Measurements from ENCODE around the gene SLC26A1. TPM values are rescaled to one million over a fixed set of nuclear protein-coding genes. Genes with fewer than 3 reads are reported as not detected.

SLC26A1 gene
- total and polyA plus RNA-seq, 3 donors from 2014 or later: 0.51 to 2.0 (median 0.99) TPM

- Histone ChIP-seq H3K27ac (no peak overlapping the region), H3K36me3 (ENCODE audit: low read depth, missing control alignments) (no peaks in the 10 kb centered on the region), H3K9me3 (no peaks in the 10 kb centered on the region), H3K27me3 (no peaks in the 10 kb centered on the region), H3K4me3 (no peak overlapping the region), H3K4me1 (no peaks in the 10 kb centered on the region)
- intact Hi-C loops (cut with DNase I; ENCODE audit: low total_unique reads): no loop called here
- 95 to 97% methylated on average over 17 of the region's 17 CpGs for WGBS, 2 donors
- TF ChIP-seq POLR2A (IDR thresholded peaks at IDR 0.05) (no peak), CTCF (IDR thresholded peaks at IDR 0.05) (no peak)
- DNase-seq: no peak
Measured at GRCh38 chr4:954211-955020, 38.8 kb downstream of the SLC26A1 start.

GRCh38 chr4:953574-953915 is 39.7 kb downstream of the SLC26A1 start:
- Histone ChIP-seq H3K36me3 (ENCODE audit: low read depth, missing control alignments) (no peaks in the 10 kb centered on the region), H3K9me3 (no peaks in the 10 kb centered on the region), H3K27me3 (no peaks in the 10 kb centered on the region), H3K4me3 (no peak overlapping the region), H3K4me1 (peaks cover under 1% of the 10 kb centered on the region), H3K27ac (no peak overlapping the region)
- 96 to 97% methylated on average over 13 of the region's 13 CpGs for WGBS, 2 donors
- DNase-seq: no peak
- no peak for TF ChIP-seq POLR2A (IDR thresholded peaks at IDR 0.05)
- intact Hi-C loops (cut with DNase I; ENCODE audit: low total_unique reads): no loop called here

GRCh38 chr4:952881-953573 is 40.2 kb downstream of the SLC26A1 start:
- H3K4me3 ChIP-seq: no peak overlapping the region
- no peak for TF ChIP-seq CTCF (IDR thresholded peaks at IDR 0.05)
- intact Hi-C loops (cut with DNase I; ENCODE audit: low total_unique reads): no loop called here
- H3K27me3 ChIP-seq: no peaks in the 10 kb centered on the region
- WGBS, 2 donors: 95 to 97% methylated on average over 21 to 28 of the region's 28 CpGs
- peaks cover 5% of the 10 kb centered on the region for H3K4me1 ChIP-seq
- no peaks in the 10 kb centered on the region for H3K36me3 ChIP-seq (ENCODE audit: low read depth, missing control alignments)
- H3K9me3 ChIP-seq: no peaks in the 10 kb centered on the region
- no peak for DNase-seq
- H3K27ac ChIP-seq: no peak overlapping the region

GRCh38 chr4:951594-952468 is 41.4 kb downstream of the SLC26A1 start:
- H3K4me1 ChIP-seq: peaks cover 7% of the 10 kb centered on the region
- H3K4me3 ChIP-seq: no peak overlapping the region
- no peak overlapping the region for H3K27ac ChIP-seq
- H3K27me3 ChIP-seq: no peaks in the 10 kb centered on the region
- WGBS, 2 donors: 88 to 91% methylated on average over 20 to 21 of the region's 23 CpGs
- H3K9me3 ChIP-seq: no peaks in the 10 kb centered on the region
- no peaks in the 10 kb centered on the region for H3K36me3 ChIP-seq (ENCODE audit: low read depth, missing control alignments)
- intact Hi-C loops (cut with DNase I; ENCODE audit: low total_unique reads): no loop called here
- TF ChIP-seq CTCF (IDR thresholded peaks at IDR 0.05): no peak
- no peak for TF ChIP-seq POLR2A (IDR thresholded peaks at IDR 0.05)
- DNase-seq: no peak

- TF ChIP-seq CTCF (IDR thresholded peaks at IDR 0.05) (no peak), POLR2A (IDR thresholded peaks at IDR 0.05) (no peak)
- H3K4me3 ChIP-seq: no peak overlapping the region
- WGBS, 2 donors: 83 to 85% methylated on average over 6 to 7 of the region's 7 CpGs
- no peaks in the 10 kb centered on the region for H3K36me3 ChIP-seq (ENCODE audit: low read depth, missing control alignments)
- H3K4me1 ChIP-seq: peaks cover 7% of the 10 kb centered on the region
- no peak for DNase-seq
- H3K9me3 ChIP-seq: no peaks in the 10 kb centered on the region
- no peak overlapping the region for H3K27ac ChIP-seq
- H3K27me3 ChIP-seq: no peaks in the 10 kb centered on the region
- intact Hi-C loops (cut with DNase I; ENCODE audit: low total_unique reads): no loop called here
Measured at GRCh38 chr4:951186-951585, 42.0 kb downstream of the SLC26A1 start.
